GM23248 (cell line): ENCODE measurements around the gene EFCAB13.

Source experiments
- EZH2 ChIP-seq: fragments of 200-600 bp; sonication (generic); IDR thresholded peaks from 2 replicates; pipeline ENCODE4 v1.6.1; 2018; ENCODE audit warnings: antibody characterized with exemption, mild to moderate bottlenecking; ENCODE audit not compliant: insufficient read depth, poor library complexity, severe bottlenecking
- EZH2phosphoT487 ChIP-seq: fragments of 200-600 bp; sonication (generic); IDR thresholded peaks from 2 replicates; pipeline ENCODE4 v1.6.1; 2018; ENCODE audit warnings: antibody characterized with exemption, moderate library complexity, mild to moderate bottlenecking, low read depth; ENCODE audit not compliant: insufficient read depth

DNA sequence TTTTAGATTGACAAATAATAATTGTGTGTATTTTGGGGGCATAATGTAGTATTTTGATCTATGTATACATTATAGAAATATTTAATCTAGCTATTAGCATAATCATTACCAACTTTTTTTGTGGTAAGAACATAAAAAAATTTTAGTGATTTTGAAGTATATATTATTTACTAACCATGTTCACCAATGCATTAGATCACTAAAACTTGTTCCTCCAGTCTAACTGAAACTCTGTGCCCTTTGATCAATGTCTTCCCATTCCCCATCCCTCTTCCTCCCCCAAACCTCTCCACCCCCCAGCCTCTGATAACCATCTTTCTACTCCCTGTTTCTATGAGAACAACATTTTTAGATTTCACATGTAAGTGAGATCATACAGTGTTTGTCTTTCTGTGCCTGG is 8.5 kb downstream of the EFCAB13 start:
- TF ChIP-seq EZH2 (no peak), EZH2phosphoT487 (no peak)
